OCI-LY7 (cell line): Measurements from ENCODE around the gene HSD17B11.

Source experiments
- EZH2phosphoT487 ChIP-seq: fragments of 200-600 bp; sonication (generic); IDR thresholded peaks from 2 replicates; pipeline ENCODE4 v1.6.1; 2018; ENCODE audit warnings: low read depth, borderline replicate concordance, mild to moderate bottlenecking, mixed run types, antibody characterized with exemption, low read length, moderate library complexity, mixed read lengths
- TF ChIP-seq, protein P1 (sequence below): fragments of 200-600 bp; sonication (generic); conservative IDR thresholded peaks from 2 replicates; pipeline ENCODE4 v1.5.1; 2014; ENCODE audit warnings: mild to moderate bottlenecking, antibody characterized with exemption, low read length, moderate library complexity, mixed read lengths

GRCh38 chr4:87387237-87387636 lies 3.8 kb downstream of the HSD17B11 start:
- TF ChIP-seq, protein P1, sequence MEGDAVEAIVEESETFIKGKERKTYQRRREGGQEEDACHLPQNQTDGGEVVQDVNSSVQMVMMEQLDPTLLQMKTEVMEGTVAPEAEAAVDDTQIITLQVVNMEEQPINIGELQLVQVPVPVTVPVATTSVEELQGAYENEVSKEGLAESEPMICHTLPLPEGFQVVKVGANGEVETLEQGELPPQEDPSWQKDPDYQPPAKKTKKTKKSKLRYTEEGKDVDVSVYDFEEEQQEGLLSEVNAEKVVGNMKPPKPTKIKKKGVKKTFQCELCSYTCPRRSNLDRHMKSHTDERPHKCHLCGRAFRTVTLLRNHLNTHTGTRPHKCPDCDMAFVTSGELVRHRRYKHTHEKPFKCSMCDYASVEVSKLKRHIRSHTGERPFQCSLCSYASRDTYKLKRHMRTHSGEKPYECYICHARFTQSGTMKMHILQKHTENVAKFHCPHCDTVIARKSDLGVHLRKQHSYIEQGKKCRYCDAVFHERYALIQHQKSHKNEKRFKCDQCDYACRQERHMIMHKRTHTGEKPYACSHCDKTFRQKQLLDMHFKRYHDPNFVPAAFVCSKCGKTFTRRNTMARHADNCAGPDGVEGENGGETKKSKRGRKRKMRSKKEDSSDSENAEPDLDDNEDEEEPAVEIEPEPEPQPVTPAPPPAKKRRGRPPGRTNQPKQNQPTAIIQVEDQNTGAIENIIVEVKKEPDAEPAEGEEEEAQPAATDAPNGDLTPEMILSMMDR, result no peak
- no peak for TF ChIP-seq EZH2phosphoT487
